Stomach smooth muscle (tissue), 2 donors: ENCODE measurements around the gene ZNF512B.
A peak's percentile ranks its signal among the peaks of the same experiment; 100 is the strongest.
"Not testable (repeated sequence)": the region's sequence is repeated elsewhere in the genome, so short reads cannot be mapped to it uniquely, and the experiment has no call there.

ENCODE experiments used
- H3K27ac ChIP-seq: one replicate; pipeline ENCODE4 v1.7.0; 2013; ENCODE audit warnings: mild to moderate bottlenecking, low read length, inconsistent platforms
- H3K27me3 ChIP-seq, 2 donors: one replicate each; pipeline ENCODE4 v1.7.0; 2013; ENCODE audit warnings: low read length in 2 of 2; ENCODE audit not compliant: insufficient read depth in 2 of 2, control insufficient read depth in 1 of 2
- H3K36me3 ChIP-seq, 2 donors: one replicate each; pipeline ENCODE4 v1.7.0; 2013; ENCODE audit warnings: low read length in 2 of 2; ENCODE audit not compliant: control insufficient read depth in 2 of 2, insufficient read depth in 2 of 2
- H3K4me1 ChIP-seq: one replicate; pipeline ENCODE4 v1.7.0; 2013; ENCODE audit warnings: low read length; ENCODE audit not compliant: control insufficient read depth, insufficient read depth
- H3K4me3 ChIP-seq, 2 donors: one replicate each; pipeline ENCODE4 v1.7.0; 2013; ENCODE audit warnings: low read length in 2 of 2
- H3K9ac ChIP-seq, 2 donors: one replicate each; pipeline ENCODE4 v1.7.0; 2013; ENCODE audit warnings: low read length in 2 of 2, mild to moderate bottlenecking in 1 of 2
- H3K9me3 ChIP-seq, 2 donors: one replicate each; pipeline ENCODE4 v1.7.0; 2013; ENCODE audit warnings: low read length in 2 of 2; ENCODE audit not compliant: control insufficient read depth in 2 of 2
- donor health status: healthy.
- donor health status: Pancreatic carcinoma.

ZNF512B gene

GRCh38 chr20:63960654-63961621 is 8.8 kb downstream of the ZNF512B start:
- not testable (repeated sequence) for H3K27ac ChIP-seq, H3K27me3 ChIP-seq, H3K9ac ChIP-seq, H3K9me3 ChIP-seq, H3K4me3 ChIP-seq
- peaks cover 10% of the 10 kb centered on the region for H3K4me1 ChIP-seq
- peaks cover 6 to 22% of the 10 kb centered on the region in 2 donors for H3K36me3 ChIP-seq

DNA sequence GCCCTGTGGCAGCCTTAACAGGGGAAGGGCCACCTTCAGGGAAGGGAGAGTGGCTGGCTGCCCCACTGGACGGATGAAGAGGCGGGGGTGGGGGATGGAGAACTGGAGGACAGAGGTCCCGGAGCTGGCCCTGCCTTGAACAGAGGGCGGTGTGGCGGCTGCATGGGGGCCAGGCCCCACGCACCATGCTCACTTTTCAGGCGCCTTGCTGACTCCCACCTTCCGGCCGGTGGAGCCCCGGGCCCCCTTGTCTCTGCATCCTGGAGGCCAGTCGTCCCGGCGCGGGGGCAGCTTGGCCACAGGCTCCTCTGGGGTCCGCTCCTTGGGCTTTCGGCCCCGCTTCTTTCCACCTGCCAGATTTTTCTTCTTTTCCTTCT is 10.0 kb downstream of the ZNF512B start:
- no peak overlapping the region for H3K9ac ChIP-seq
- H3K4me3 ChIP-seq, result no peak overlapping the region
- H3K27ac ChIP-seq, result no peak overlapping the region
- H3K36me3 ChIP-seq, result peaks cover 6 to 22% of the 10 kb centered on the region in 2 donors
- no peaks in the 10 kb centered on the region for H3K9me3 ChIP-seq
- peaks cover 19% of the 10 kb centered on the region for H3K4me1 ChIP-seq
- no peaks in the 10 kb centered on the region for H3K27me3 ChIP-seq

- Histone ChIP-seq H3K36me3 (peaks cover 6 to 22% of the 10 kb centered on the region in 2 donors), H3K27me3 (no peaks in the 10 kb centered on the region), H3K9me3 (no peaks in the 10 kb centered on the region), H3K27ac (no peak overlapping the region), H3K4me1 (peaks cover 25% of the 10 kb centered on the region), H3K9ac (no peak overlapping the region), H3K4me3 (no peak overlapping the region)
Observed at GRCh38 chr20:63958964-63959698, 10.6 kb downstream of the ZNF512B start.

GRCh38 chr20:63958471-63958870 is 11.3 kb downstream of the ZNF512B start:
- H3K9me3 ChIP-seq, result no peaks in the 10 kb centered on the region
- H3K4me1 ChIP-seq, result peaks cover 32% of the 10 kb centered on the region
- H3K9ac ChIP-seq, result no peak overlapping the region
- peaks cover 2 to 19% of the 10 kb centered on the region in 2 donors for H3K36me3 ChIP-seq
- no peaks in the 10 kb centered on the region for H3K27me3 ChIP-seq
- no peak overlapping the region for H3K27ac ChIP-seq
- no peak overlapping the region for H3K4me3 ChIP-seq

GRCh38 chr20:63957690-63958441 is 11.9 kb downstream of the ZNF512B start:
- Histone ChIP-seq H3K9me3 (no peaks in the 10 kb centered on the region), H3K4me3 (no peak overlapping the region), H3K4me1 (peaks cover 32% of the 10 kb centered on the region), H3K9ac (no peak overlapping the region), H3K36me3 (peaks cover 0 to 17% of the 10 kb centered on the region in 2 donors), H3K27ac (no peak overlapping the region), H3K27me3 (no peaks in the 10 kb centered on the region)

- H3K4me3 ChIP-seq, result peak overlapping the region; percentile 62 to 73
- peak overlapping the region in 1 of 2 donors; percentile 51 for H3K9ac ChIP-seq
- H3K4me1 ChIP-seq, result peaks cover 39% of the 10 kb centered on the region
- no peaks in the 10 kb centered on the region for H3K27me3 ChIP-seq
- peaks cover 0 to 10% of the 10 kb centered on the region in 2 donors for H3K36me3 ChIP-seq
- peak overlapping the region; percentile 18 for H3K27ac ChIP-seq
- H3K9me3 ChIP-seq, result no peaks in the 10 kb centered on the region
Observed at GRCh38 chr20:63957004-63957689, 12.6 kb downstream of the ZNF512B start.

DNA sequence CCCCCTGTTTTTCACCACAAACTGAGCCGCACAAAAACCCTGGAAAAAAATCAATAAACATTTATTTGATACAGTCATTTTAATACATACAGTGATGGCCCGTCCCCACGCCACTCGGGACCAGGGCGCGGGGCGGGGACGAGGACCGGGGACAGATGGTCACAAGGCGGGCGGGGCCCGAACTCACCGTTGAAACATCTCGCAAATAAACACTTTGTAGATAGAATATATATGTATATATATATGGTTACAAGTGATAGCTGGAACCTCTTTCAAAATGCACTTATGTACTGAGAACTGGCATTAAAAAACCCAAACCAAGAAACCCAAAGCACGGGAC is 13.1 kb downstream of the ZNF512B start:
- Histone ChIP-seq H3K36me3 (peaks cover 0 to 8% of the 10 kb centered on the region in 2 donors), H3K4me1 (peaks cover 44% of the 10 kb centered on the region), H3K27ac (peak overlapping the region; percentile 18), H3K4me3 (peak overlapping the region; percentile 62 to 73), H3K9ac (peak overlapping the region in 1 of 2 donors; percentile 51), H3K27me3 (no peaks in the 10 kb centered on the region), H3K9me3 (no peaks in the 10 kb centered on the region)

DNA sequence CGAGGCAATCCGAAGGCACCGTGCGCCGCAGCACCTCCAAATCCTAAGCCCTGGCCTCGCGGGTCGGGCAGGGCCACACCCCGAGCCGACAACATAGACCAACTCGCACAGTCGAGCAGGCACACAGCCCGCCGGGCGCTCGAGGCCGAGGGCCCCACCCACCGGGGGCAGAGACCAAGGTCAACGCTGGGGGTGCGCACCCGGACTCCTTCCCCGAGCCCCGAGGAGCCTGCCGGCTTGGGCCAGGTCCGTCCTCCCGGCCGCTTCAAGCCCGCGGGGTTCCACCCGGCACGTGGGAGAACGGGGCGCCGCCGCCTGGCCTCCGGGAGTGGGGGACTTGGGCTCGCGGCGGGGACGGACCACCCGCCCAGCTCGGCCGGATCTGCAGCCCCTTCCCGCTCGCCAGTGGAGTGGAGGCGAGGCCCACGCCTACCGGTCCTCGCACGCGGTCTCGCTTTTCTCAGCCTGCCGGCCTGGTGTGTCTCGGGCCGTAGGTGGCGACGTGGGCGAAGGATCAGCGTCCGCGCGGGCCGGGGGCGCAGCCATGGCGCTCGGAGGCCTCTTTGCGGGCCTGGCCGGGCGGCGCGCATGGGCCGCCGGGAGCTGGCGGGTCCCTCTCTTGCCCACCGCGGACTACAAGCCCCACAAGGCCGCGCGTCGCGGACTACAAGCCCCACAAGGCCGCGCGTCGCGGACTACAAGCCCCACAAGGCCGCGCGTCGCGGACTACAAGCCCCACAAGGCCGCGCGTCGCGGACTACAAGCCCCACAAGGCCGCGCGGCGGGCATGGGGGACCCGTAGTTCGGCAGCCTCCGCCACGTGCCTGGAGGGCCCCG is 13.7 kb downstream of the ZNF512B start, which contains the start of gene UCKL1:
UCKL1 (minus strand) TSS at position 590 of the 837 bp plus-strand sequence; CDS start at position 546, 44 bp downstream.
- peaks cover 0 to 3% of the 10 kb centered on the region in 2 donors for H3K36me3 ChIP-seq
- peak within 1 kb of the TSS; percentile 80 to 88 for H3K4me3 ChIP-seq
- H3K27ac ChIP-seq, result peak within 1 kb of the TSS; percentile 83
- H3K9ac ChIP-seq, result peak within 1 kb of the TSS; percentile 85
- H3K27me3 ChIP-seq, result no peaks in the 10 kb centered on the region
- H3K4me1 ChIP-seq, result peaks cover 50% of the 10 kb centered on the region
- no peaks in the 10 kb centered on the region for H3K9me3 ChIP-seq

DNA sequence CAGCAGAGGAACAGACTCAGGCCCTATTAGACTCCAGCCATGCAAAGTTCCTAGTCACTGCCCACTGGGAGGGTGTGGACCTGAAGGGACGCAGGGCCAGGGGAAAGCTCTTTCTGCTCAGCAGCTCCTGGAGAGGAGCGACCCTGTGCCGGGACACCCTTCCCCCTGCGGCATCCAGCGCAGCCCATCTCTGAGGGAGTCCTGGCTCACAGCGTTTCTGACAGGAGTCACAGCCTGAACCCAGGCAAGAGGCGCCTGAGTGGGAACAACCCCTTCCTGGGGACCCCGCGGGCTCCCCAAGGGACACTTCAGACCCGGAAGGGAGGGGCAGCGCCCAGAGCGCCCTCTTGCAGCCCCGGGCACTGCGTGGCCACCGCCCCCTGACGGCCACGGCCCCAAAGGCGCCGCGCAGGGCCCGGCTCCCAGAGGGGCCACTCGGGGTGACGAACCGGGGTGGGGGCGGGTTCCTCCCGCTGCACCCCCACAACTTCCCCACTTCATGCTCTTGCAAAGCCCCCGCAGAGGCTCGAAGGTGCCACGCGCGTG is 14.4 kb downstream of the ZNF512B start:
- Histone ChIP-seq H3K4me3 (peak overlapping the region; percentile 80 to 88), H3K9ac (peak overlapping the region; percentile 85), H3K27ac (peak overlapping the region; percentile 83), H3K4me1 (peaks cover 57% of the 10 kb centered on the region), H3K36me3 (peaks cover 0 to 3% of the 10 kb centered on the region in 2 donors), H3K27me3 (no peaks in the 10 kb centered on the region), H3K9me3 (no peaks in the 10 kb centered on the region)
